GM12801 (cell line): ENCODE results near the gene PPP4R1.

ENCODE experiments used
- TF ChIP-seq, protein P1 (sequence below): IDR thresholded peaks from one replicate; pipeline ENCODE4 v1.5.1; 2011; ENCODE audit warnings: control low read depth; ENCODE audit not compliant: insufficient read length; ENCODE audit errors: extremely low read depth

The PPP4R1 gene

DNA sequence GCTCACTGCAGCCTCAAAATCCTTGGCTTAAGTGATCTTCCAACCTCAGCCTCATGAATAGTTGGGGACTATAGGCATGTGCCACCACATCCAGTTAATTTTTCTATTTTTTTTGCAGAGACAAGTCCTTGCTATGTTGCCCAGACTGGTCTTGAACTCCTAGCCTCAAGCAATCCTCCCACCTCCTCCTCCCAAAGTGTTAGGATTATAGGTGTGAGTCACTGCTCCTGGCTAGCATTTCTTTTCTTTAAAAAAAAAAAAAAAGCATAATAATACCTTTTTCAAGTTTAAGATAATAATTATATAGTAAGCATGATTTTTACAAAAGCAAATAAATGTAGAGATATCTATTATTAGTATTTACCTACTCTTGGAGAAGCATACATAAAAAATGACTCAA, 36.1 kb downstream of the PPP4R1 start:
- TF ChIP-seq, protein P1, sequence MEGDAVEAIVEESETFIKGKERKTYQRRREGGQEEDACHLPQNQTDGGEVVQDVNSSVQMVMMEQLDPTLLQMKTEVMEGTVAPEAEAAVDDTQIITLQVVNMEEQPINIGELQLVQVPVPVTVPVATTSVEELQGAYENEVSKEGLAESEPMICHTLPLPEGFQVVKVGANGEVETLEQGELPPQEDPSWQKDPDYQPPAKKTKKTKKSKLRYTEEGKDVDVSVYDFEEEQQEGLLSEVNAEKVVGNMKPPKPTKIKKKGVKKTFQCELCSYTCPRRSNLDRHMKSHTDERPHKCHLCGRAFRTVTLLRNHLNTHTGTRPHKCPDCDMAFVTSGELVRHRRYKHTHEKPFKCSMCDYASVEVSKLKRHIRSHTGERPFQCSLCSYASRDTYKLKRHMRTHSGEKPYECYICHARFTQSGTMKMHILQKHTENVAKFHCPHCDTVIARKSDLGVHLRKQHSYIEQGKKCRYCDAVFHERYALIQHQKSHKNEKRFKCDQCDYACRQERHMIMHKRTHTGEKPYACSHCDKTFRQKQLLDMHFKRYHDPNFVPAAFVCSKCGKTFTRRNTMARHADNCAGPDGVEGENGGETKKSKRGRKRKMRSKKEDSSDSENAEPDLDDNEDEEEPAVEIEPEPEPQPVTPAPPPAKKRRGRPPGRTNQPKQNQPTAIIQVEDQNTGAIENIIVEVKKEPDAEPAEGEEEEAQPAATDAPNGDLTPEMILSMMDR: no peak

DNA sequence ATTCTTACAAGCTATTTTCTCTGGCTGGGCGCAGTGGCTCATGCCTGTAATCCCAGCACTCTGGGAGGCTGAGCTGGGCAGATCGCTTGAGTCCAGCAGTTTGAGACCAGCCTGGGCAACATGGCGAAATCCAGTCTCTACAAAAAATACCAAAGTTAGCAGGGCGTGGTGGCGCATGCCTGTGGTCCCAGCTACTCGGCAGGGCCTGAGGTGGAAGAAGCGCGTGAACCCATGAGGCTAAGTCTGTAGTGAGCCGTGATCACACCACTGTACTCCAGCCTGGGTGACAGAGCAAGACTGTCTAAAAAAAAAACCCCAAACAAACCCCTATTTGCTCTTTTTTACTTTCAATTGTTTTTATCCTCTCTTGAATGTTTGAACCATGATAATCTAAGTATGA, 37.0 kb downstream of the PPP4R1 start:
- TF ChIP-seq, protein P1: no peak

DNA sequence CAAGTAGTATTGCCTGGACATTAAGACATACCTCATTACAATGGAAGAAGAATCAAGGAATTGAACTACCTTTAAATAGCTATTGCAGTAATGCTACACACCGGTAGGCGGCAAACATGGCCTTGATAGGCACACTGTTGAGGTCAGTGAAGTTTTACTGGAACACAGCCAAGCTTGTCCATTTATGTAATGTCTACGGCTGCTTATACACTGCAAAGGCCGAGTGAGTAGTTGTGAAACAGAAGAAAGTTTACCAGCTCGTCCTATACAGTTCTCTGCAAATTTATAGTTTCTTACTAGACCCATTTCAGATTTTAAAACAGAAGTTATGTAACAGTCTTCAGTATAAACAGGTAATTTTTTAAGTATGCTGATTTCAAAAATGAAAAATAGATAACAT, 38.8 kb downstream of the PPP4R1 start:
- TF ChIP-seq, protein P1: peak; percentile 65

DNA sequence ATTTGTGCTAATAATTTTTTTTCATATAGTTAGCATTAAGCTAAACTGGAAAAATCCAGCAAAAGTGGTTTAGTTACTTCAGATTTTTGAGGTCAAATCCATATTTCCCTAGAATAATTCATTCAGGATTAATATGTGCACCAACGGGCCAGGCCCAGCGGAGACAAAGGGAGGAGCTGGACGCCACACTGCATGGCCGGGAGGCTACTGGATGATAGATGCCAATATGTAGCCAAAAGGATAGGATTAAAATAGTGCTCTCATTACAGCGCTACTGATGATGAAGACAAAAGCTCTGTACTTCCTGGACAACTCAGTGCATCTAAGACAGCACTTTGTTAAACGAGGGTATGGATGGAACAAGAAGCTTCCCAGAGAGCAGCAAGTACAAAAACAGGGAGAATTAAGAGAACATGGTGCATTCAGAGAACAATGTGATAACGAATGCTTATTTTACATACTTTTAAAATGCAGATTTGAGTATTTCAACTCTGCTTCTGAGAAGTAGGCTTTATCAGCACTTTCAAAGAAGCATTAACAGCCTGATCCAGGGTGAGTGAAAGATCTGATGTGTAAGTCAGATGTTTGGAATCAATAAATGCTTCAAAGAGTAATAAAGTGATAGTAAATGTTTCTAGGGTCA, 39.8 kb downstream of the PPP4R1 start:
- TF ChIP-seq, protein P1: no peak

DNA sequence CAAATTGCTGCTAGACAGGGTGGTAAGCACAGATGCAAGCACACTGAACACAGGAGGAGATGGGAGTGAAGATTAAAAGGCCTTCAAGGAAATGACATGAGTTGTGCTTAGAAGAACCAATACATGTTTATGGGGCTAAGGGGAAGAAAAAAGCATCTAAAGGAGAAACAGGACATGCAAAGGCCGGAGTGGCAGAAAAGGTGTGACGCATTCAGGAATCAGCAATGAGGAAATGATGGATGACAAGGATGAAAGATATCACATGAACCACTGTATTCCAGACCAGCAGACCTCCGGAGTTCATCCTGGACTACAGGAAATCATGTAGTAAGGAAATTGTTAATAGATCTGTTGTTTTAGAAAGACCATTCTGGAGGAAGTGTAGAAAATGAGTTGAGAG, 42.8 kb downstream of the PPP4R1 start:
- TF ChIP-seq, protein P1: no peak

DNA sequence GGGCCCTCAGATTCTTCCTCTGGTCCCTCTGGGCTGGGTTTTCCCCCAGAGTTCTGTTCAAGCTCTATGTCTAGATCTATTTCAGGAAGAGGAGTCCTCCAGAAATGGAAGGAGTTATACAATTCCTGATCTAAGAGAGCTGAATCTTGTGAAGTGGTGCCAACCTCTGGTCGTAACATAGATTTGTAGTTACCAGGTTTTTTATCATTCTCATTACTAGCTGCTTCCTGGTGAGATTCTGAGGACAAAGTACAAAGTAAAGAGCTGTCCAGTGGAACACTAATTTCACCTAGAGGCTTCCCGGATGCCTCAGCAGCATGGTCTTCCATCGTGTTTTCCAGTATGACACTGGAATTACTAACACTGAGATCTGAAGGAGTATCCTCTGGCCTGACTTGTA, 44.1 kb downstream of the PPP4R1 start:
- TF ChIP-seq, protein P1: no peak

DNA sequence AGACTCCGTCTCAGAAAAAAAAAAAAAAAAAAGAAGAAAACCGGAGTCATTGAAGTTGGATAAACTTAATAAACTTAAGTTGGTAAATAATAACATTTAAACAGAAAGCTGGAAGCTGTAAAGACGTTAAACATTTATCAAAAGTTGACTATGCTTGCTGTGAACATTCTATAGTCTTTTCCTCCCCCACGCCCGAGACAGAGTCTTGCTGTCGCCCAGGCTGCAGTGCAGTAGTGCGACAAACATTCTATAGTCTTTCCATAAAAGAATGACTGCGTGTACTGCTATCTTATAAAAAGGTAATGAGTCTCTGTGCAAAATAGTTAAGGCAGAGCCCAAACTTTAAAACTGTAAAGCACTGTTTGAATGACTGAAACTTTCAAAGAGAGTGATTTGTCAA, 45.2 kb downstream of the PPP4R1 start:
- TF ChIP-seq, protein P1: no peak

DNA sequence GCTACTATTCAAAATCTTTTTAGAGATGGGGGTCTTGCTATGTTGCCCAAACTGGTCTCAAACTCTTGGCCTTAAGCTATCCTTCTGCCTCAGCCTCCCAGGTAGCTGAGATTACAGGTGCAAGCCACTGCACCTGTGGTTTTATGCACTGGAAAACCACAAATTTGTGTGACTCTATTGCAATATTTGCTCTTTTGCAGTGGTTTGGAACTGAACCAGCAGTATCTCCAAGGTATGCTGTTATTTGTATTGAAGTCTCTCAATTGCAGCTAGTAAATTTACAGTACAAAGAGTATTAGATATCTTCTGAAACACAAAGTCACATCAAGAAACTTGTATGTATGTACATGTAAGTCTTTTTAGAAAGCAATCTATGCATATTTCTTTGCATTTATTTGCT, 46.2 kb downstream of the PPP4R1 start:
- TF ChIP-seq, protein P1: no peak
